GM12872 (cell line): Measurements from ENCODE around the gene PLCB3.

Experiments used
- TF ChIP-seq, protein P1 (sequence below): IDR thresholded peaks from 3 replicates; pipeline ENCODE4 v1.5.1; 2011; ENCODE audit warnings: low read depth, mild to moderate bottlenecking, low read length, moderate library complexity; ENCODE audit not compliant: insufficient read depth

PLCB3 gene

DNA sequence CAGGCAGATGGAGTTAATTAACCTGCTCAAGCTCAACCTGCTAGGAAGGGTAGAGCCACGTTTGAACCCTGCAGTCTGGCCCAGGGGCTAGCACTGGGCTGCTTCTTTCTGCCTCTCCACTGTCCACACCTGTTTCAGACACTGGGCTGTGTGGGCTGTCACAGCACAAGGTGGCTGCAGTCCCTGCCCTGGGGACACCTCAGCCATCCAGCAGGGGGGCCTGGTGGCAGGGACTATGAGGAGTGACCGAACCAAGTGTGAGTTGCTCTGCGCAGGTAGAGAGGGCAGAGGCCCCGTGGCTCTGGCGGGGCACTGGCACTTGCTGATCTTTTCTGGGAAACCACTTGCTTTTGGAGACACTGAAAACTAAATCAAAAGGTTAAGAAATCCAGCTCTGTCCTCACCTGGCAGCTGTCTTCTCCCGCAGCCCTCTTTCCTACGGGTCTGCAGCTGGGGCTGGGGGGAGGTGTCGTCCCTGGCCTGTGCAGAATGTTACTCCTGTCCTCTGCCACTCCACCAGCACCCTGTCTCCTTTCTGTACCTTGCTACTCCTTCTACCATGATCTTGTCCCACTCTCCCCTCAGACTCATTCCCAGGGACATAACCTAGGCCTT lies 27.4 kb downstream of the PLCB3 start:
- TF ChIP-seq, protein P1, sequence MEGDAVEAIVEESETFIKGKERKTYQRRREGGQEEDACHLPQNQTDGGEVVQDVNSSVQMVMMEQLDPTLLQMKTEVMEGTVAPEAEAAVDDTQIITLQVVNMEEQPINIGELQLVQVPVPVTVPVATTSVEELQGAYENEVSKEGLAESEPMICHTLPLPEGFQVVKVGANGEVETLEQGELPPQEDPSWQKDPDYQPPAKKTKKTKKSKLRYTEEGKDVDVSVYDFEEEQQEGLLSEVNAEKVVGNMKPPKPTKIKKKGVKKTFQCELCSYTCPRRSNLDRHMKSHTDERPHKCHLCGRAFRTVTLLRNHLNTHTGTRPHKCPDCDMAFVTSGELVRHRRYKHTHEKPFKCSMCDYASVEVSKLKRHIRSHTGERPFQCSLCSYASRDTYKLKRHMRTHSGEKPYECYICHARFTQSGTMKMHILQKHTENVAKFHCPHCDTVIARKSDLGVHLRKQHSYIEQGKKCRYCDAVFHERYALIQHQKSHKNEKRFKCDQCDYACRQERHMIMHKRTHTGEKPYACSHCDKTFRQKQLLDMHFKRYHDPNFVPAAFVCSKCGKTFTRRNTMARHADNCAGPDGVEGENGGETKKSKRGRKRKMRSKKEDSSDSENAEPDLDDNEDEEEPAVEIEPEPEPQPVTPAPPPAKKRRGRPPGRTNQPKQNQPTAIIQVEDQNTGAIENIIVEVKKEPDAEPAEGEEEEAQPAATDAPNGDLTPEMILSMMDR = no peak

DNA sequence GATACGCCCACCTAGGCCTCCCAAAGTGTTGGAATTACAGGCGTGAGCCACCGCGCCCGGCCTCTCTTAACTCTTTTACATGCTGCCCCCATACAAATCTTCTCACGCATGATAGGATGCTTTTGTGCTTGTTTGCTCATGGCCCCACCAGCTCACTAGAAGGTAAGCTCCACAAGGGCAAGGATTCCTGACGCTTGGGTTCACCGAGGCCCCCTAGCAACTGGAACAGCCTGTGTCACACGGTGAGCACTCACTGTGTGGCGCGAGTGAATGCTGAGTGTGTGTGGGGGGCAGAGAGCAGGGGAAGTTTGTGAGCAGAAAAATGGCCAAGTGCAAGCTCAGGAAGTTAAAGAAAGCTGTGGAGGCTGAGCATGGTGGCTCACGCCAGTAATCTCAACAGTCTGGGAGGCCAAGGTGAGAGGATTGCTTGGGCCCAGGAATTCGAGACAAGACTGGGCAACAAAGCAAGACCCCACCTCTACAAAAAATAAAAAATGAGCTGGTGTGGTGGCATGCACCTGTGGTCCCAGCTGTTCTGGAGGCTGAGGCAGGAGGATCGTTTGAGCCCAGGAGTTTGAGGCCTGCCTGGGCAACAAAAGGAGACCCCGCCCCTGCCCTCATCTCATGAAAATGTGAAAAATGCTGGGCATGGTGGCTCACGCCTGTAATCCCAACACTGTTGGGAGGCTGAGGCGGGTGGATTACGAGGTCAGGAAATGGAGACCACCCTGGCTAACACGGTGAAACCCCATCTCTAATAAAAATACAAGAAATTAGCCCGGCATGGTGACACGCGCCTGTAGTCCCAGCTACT lies 30.8 kb downstream of the PLCB3 start:
- TF ChIP-seq, protein P1 = no peak

DNA sequence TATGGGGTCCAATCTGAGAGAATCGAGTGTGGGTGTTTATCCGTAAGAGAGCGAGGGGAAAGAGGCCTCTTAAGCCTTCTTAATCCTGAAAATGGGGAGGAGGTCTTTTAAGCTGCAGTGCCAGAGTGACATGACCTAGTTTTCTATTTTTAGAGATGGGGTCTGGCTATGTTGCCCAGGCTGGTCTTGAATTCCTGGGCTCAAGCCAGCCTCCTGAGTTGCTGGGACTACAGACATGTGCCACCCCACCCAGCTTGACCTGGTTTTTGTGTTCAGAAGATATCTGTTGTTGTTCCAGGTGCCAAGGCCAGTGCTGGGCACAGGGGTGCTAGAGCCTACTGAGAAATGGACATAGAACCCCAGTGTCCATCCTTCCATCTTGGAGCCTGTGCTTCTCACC lies 31.8 kb downstream of the PLCB3 start:
- TF ChIP-seq, protein P1 = no peak

DNA sequence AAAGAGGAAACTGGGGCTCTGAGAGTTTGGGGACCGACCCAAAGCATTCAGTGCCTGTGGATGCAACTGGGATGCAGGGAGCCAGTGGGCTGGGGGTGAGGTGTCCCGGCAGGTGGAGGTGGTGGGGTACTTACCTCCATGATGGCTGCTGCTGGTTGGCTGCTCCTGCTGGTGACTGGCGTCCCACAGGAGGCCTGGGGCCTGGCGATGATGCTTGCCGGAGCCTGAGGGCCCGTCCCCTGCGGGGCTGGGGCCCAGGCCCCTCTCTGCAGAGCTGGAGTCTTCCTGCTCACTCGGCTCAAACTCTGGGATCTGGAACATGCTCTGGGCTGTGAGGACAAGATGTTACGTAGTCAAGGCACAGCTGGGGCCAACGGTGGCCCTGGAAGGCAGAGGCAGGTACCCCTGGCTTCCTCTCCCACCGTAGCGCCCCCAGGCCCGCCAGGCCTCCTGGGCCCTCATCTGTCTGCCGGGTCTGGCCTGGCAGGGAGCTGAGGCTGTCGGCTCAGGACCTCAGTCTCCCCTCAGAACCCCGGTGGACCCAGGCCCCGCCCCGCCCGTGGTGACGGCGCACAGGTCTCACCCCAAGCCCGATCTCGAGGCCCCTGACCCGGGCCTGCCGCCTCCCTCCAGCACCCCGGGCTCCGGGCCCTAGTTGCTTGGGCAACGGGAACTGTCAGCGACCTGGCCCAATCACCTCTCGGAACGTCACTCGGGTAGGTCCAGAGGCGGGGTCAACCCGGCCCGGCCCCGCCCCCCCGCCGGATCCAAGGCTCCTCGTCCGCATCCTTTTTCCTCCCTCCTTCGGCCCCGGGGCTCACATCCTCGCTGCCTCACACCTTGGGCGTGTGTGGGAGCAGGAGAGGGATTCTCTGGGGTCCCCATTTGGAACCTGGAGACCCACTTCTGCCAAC lies 33.0 kb downstream of the PLCB3 start, which contains the start of gene BAD:
Gene BAD, minus strand, starts transcription at position 618 of the 914 bp plus-strand sequence. Its CDS starts 297 bp downstream, at position 321.
- TF ChIP-seq, protein P1 = no peak

DNA sequence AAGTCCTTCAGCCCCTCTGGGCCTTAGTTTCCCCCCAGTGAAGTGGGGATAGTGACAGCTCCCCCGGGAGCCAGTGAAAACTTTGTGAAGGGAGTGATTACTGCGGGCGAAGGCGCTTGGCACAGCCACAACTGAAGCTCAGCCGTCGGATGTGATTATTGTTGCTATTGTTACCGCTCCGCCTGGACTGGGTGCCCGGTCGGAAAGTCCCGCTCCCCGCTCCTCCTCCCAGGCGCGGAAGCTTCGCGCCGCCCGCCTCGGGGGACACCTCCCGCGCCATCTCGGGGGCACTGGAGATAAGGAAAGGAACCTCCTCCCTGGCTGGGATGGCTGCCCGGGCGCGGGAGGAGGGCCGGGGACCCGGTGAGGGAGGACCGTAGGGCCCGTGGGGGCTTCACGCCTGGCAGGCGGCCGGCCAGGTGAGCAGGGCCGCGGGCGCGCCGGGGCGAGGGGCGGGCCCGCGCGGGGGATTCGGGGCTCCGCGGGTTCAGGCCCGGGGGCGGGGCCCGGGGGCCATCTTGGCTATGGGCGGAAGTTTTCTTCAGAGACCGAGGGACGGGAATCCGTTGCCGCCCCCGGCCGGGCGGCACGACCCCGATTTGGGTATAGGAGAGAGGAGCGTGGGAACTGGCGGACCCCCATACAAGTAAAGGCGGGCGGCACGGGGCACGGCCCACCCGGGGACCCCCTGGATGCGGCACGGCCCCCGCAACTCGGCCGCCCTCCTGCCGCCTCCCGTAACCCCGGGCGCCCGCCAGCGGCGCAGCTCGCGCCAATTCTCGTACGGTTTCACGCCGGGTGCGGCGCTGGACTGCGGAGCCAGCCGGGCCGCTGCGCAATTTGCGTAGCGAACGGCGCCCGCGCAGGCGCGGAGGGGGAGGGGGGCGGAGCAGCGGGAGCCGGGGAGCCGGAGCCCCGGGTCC lies 33.9 kb downstream of the PLCB3 start, which contains the start of gene GPR137:
Gene GPR137, plus strand, starts transcription at position 887 of the 923 bp plus-strand sequence. CDS start 677 bp downstream, outside the sequence.
- TF ChIP-seq, protein P1 = no peak

DNA sequence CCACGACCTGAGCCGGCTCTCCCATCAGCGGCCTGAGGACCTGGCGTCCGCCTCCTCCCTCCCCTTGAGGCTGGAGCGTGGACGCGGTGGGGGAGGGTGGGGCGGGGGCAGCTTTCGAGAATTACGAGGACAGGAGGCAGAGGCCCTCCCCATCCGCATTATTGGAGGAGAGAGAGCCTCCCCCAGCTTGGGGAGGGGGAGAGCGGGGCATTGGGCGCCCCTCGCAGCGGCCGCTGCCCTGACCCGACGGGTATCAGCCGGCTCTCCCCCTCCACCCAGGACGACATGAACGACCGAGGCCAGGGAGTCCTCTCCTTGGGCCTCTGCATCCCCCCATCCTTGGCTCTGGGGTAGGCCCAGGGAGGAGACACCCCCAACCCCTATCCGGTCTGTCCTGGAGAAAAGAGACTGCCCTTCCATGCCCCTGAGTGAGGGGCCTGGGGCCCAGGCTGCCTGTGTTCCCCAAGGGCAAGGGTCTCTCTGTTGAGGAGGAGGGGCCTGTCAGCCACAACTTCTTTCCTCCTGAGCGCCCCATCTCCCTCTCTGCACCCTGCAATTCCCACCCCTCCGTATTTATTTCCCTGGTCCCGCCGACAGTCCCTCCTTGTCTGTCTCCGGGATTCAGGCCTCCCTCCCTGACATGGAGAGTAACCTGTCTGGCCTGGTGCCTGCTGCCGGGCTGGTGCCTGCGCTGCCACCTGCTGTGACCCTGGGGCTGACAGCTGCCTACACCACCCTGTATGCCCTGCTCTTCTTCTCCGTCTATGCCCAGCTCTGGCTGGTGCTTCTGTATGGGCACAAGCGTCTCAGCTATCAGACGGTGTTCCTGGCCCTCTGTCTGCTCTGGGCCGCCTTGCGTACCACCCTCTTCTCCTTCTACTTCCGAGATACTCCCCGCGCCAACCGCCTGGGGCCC lies 34.8 kb downstream of the PLCB3 start:
- TF ChIP-seq, protein P1 = peak; percentile 42
